MCF 10A (cell line): ENCODE data around the gene CUBN. TPM values are rescaled to one million over a fixed set of nuclear protein-coding genes. Genes with fewer than 3 reads are reported as not detected.

Source experiments
- BruUV-seq: library from RNA; stranded (reverse); fragments of 400-500 nt; replicated peaks from 2 replicates; lab custom pipeline; 2021; lab: Mats Ljungman, UMichigan
- CTCF ChIA-PET: fragments of 300-600 bp; sonication (Branson Sonifier 250); formaldehyde crosslinking; extraction: SDS; loops from one replicate; lab custom pipeline; 2021; ENCODE audit warnings: antibody characterized with exemption, inconsistent platforms; lab: Yijun Ruan, JAX
- POLR2A ChIA-PET: fragments of 300-600, 350-650 bp; sonication (Branson Sonifier 250); formaldehyde crosslinking; extraction: SDS; loops from one replicate; lab custom pipeline; 2020; ENCODE audit warnings: antibody characterized with exemption, inconsistent platforms; lab: Yijun Ruan, JAX
- DNase-seq: peaks from one replicate; pipeline ENCODE4 v3.0.0-alpha.2; 2018; ENCODE audit not compliant: unreplicated experiment
- H3K27ac Mint-ChIP-seq: one replicate; pipeline ENCODE4 v1.8.0; 2022; ENCODE audit warnings: mild to moderate bottlenecking, low read depth, mixed read lengths; ENCODE audit not compliant: unreplicated experiment
- H3K27me3 Mint-ChIP-seq: one replicate; pipeline ENCODE4 v1.8.0; 2022; ENCODE audit warnings: mixed read lengths; ENCODE audit not compliant: insufficient read depth, unreplicated experiment
- H3K36me3 Mint-ChIP-seq: one replicate; pipeline ENCODE4 v1.8.0; 2022; ENCODE audit warnings: mild to moderate bottlenecking, moderate library complexity, mixed read lengths; ENCODE audit not compliant: insufficient read depth, unreplicated experiment
- H3K4me1 Mint-ChIP-seq: one replicate; pipeline ENCODE4 v1.8.0; 2022; ENCODE audit warnings: mixed read lengths; ENCODE audit not compliant: insufficient read depth, unreplicated experiment
- H3K4me3 Mint-ChIP-seq: one replicate; pipeline ENCODE4 v1.8.0; 2022; ENCODE audit warnings: mild to moderate bottlenecking, moderate library complexity, mixed read lengths; ENCODE audit not compliant: unreplicated experiment
- H3K9me3 Mint-ChIP-seq: one replicate; pipeline ENCODE4 v1.8.0; 2022; ENCODE audit warnings: mixed read lengths; ENCODE audit not compliant: unreplicated experiment
- intact Hi-C: fragments of 100-400 bp; cut with micrococcal nuclease; formaldehyde crosslinking; loops from 2 replicates; pipeline ENCODE4 v1.14.1; 2022
- total RNA-seq: library from RNA; stranded (reverse); gene quantifications from 2 replicates; pipeline ENCODE4 v1.2.3, GENCODE V29; 2022
- TF ChIP-seq, protein P1 (sequence below): fragments of 200-600 bp; IDR thresholded peaks from one replicate; pipeline ENCODE4 v1.8.0; 2022; ENCODE audit warnings: antibody characterized with exemption, mild to moderate bottlenecking; ENCODE audit not compliant: unreplicated experiment

The CUBN gene
- total RNA-seq, 1 experiment from 2014 or later: 1.3 TPM

DNA sequence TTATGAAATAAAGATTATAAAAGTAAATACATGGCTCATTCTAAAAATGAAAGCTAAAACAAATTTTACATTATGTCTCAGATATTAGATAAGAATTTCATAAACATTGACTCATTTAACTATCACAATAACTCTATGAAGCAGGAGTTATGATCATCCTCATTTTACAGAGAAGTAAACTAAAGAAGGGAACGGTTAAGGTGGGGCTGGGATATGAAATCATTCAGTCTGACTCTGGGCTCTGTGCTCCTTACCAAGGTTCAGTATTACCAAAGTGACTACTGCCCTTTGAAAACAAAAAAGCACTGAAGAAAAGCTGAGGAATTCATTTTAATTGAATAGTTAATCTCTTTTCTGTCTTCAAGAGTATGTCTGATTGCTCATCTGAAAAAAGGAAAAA, 22.1 kb upstream of the CUBN start:
- intact Hi-C loops: no loop called here
- ChIA-PET POLR2A (interaction anchor here (0.6 kb wide), 1 partner anchor 39 kb away, joined by 3 read pairs; no protein-coding TSS in a partner anchor), CTCF (interaction anchor here (0.7 kb wide), 1 partner anchor 37 kb away, joined by 3 read pairs; no protein-coding TSS in a partner anchor)
- no peaks in the 10 kb centered on the region for H3K36me3 Mint-ChIP-seq
- DNase-seq: no peak
- no peak overlapping the region for H3K27ac Mint-ChIP-seq
- TF ChIP-seq, protein P1, sequence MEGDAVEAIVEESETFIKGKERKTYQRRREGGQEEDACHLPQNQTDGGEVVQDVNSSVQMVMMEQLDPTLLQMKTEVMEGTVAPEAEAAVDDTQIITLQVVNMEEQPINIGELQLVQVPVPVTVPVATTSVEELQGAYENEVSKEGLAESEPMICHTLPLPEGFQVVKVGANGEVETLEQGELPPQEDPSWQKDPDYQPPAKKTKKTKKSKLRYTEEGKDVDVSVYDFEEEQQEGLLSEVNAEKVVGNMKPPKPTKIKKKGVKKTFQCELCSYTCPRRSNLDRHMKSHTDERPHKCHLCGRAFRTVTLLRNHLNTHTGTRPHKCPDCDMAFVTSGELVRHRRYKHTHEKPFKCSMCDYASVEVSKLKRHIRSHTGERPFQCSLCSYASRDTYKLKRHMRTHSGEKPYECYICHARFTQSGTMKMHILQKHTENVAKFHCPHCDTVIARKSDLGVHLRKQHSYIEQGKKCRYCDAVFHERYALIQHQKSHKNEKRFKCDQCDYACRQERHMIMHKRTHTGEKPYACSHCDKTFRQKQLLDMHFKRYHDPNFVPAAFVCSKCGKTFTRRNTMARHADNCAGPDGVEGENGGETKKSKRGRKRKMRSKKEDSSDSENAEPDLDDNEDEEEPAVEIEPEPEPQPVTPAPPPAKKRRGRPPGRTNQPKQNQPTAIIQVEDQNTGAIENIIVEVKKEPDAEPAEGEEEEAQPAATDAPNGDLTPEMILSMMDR: no peak
- H3K27me3 Mint-ChIP-seq: no peaks in the 10 kb centered on the region
- no TSS peak for BruUV-seq
- no peaks in the 10 kb centered on the region for H3K9me3 Mint-ChIP-seq
- H3K4me1 Mint-ChIP-seq: no peaks in the 10 kb centered on the region
- no peak overlapping the region for H3K4me3 Mint-ChIP-seq

DNA sequence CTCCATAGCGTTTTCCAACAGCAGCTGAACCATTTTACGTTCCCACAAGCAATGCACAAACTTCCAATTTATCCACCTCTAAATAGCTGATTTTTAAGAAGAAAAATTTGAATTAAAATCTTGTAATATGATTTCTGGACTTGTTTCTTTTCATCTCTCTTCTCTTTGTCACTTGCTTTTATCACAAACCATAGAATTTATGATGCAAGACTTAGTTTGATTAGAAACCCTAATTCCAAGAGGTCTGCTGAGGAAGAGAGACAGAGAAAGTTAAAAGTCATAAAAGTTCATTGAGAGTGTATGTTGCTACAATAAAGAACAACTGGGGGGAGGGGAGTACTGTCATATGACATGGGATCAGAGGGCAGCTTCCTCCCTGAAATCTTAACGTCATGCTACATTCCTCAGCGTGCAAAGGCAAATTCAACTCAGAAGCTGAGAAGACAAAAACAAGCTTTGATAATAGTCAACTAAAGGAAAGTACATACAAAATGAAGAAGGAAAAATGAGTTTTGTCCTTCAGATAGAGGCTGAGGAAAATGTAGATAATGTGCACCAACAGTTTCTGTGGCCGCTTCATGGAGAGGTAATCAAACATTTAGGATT, 18.4 kb upstream of the CUBN start:
- DNase-seq: no peak
- Mint-ChIP-seq H3K4me3 (no peak overlapping the region), H3K4me1 (no peaks in the 10 kb centered on the region), H3K27ac (no peak overlapping the region), H3K36me3 (no peaks in the 10 kb centered on the region), H3K27me3 (no peaks in the 10 kb centered on the region), H3K9me3 (no peaks in the 10 kb centered on the region)
- TF ChIP-seq, protein P1: no peak
- no TSS peak for BruUV-seq
- intact Hi-C loops: no loop called here
- ChIA-PET CTCF (interaction anchor here (0.6 to 0.7 kb wide), 2 partner anchors 26 to 72 kb away, joined by 3 to 4 read pairs; no protein-coding TSS in a partner anchor), POLR2A (no interaction called here)

DNA sequence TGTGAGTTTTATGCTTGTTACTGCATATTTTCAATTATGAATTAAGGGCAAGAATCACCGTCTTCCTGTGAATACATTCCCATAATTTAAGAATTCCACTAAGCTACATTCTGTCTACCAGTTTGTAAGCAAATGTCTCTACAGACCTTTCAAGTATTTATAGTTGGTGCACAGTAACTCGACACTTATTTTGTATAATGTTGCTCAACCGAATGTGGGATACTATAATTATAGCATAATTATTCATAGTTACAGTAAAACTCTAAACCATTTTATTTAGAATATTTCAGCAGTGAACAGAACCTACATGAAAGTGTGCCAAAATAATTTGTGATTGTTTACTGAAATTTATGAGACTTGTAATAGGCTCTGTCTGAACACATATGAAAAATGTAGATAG, 17.3 kb upstream of the CUBN start:
- intact Hi-C loops: no loop called here
- CTCF ChIA-PET: no interaction called here
- no peak overlapping the region for H3K27ac Mint-ChIP-seq
- DNase-seq: no peak
- H3K4me3 Mint-ChIP-seq: no peak overlapping the region
- H3K4me1 Mint-ChIP-seq: no peaks in the 10 kb centered on the region
- TF ChIP-seq, protein P1: no peak
- no peaks in the 10 kb centered on the region for H3K9me3 Mint-ChIP-seq
- POLR2A ChIA-PET: interaction anchor here (0.6 kb wide), 1 partner anchor 96 kb away, joined by 3 read pairs; no protein-coding TSS in a partner anchor
- no peaks in the 10 kb centered on the region for H3K27me3 Mint-ChIP-seq
- no TSS peak for BruUV-seq
- no peaks in the 10 kb centered on the region for H3K36me3 Mint-ChIP-seq

DNA sequence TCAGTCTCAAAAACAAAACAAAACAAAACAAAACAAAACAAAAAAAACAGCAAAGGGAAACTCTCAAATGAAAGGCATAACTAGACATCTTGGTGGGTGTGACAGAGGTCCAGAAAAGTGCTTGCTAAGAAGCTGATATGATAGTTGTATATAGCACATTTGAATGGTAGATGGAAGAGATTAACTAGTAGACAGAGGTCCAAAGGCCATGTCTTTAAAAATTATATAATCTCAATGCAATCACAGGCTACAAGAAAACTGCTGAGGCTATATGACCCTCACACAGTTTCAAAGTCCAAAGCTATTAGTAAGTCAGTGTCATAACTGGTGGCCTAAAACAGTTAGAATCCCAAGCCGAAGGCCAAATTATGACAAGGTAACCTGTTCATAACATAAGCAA, 15.6 kb upstream of the CUBN start:
- POLR2A ChIA-PET: interaction anchor here (0.7 kb wide), 1 partner anchor 212 kb away, joined by 3 read pairs; no protein-coding TSS in a partner anchor
- intact Hi-C loops: no loop called here
- DNase-seq: no peak
- Mint-ChIP-seq H3K27ac (no peak overlapping the region), H3K36me3 (no peaks in the 10 kb centered on the region), H3K4me1 (no peaks in the 10 kb centered on the region), H3K27me3 (no peaks in the 10 kb centered on the region), H3K4me3 (no peak overlapping the region), H3K9me3 (no peaks in the 10 kb centered on the region)
- TF ChIP-seq, protein P1: no peak
- CTCF ChIA-PET: interaction anchor here (0.7 kb wide), 1 partner anchor 300 kb away, joined by 3 read pairs; no protein-coding TSS in a partner anchor
- no TSS peak for BruUV-seq
